ENCODE results near the gene VEGFC.

The VEGFC gene

DNA sequence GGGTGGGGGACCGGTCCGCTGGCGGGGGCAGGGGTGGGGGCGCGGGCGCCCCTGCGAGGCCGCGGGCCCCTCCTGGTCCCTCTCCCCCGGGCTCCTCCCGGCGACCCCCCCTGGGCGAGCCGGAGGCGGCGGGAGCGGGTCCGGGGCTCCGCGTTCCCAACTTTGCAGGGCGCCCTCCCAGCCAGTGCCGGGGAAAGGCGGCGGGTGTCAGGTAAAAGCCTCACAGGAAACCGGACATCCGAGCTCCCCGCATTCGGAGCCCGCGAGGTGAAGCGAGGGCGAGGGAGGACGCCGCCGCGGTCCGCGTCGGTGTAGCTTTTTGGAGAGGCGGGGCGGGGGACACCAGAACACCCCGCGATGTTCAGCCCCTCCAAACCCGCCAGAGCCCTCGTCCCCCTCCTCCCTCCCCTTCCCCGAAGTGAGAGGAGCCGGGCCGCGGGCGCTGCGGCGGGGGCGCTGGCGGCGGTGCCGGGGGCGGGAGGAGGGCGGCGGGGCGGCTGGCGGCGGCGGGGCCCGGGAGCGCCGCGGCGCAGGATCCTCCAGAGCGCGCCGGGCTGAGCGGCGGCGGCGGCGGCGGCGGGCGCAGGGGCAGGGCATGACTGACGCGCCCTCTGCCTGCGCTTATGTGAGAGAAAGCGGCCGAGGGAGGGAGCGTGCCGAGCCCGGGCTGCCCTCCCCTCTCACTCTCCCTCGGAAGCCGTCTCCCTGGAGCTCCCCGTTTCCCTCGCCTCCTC is at the start of gene VEGFC:
VEGFC (minus strand) TSS at position 597 of the 734 bp plus-strand sequence. CDS start 611 bp downstream, outside the sequence.
- DNase-seq, result peak; percentile 70

GRCh38 chr4:176841711-176842112 is 49.0 kb upstream of the VEGFC start:
- DNase-seq, result peak; percentile 80

DNA sequence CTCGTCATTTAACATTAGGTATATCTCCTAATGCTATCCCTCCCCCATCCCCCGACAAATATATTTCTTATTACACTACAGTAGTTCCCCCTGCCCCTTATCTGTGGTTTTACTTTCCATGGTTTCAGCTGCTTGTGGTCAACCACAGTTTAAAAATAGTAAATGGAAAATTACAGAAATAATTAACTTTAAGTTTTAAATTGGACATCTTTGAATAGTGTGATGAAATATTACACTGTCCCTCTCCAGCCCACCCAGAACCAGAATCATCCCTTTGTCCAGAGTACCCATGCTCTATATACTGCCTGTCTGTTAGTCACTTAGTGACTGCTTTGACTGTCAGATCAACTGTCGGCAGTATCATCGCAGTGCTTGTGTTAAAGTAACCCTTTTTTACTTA is 47.4 kb upstream of the VEGFC start:
- no peak for DNase-seq

DNA sequence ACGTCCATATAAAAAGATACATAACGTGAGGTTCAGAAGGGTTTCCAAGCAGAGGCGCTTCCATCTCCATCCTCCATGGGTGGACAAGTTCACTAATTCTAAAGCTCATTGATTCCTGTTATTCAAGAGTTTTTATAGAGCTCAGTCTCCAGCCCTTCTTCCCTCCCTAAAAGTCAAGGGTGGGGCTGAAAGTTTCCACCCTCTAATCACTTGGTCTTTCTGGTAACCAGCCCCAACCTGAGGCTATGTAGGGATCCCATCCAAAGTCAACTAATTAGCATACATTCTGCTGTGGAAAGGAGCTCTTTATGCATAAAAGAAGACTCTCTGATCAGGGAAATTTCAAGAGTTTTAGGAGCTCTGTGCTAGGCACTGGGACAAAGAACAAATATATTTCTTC is 46.9 kb upstream of the VEGFC start:
- no peak for DNase-seq

- peak; percentile 69 for DNase-seq
Observed at GRCh38 chr4:176838601-176839433, 46.1 kb upstream of the VEGFC start.

GRCh38 chr4:176837169-176837895 is 44.6 kb upstream of the VEGFC start:
- DNase-seq, result no peak

- DNase-seq, result no peak
Observed at GRCh38 chr4:176834531-176834930, 41.8 kb upstream of the VEGFC start.

DNA sequence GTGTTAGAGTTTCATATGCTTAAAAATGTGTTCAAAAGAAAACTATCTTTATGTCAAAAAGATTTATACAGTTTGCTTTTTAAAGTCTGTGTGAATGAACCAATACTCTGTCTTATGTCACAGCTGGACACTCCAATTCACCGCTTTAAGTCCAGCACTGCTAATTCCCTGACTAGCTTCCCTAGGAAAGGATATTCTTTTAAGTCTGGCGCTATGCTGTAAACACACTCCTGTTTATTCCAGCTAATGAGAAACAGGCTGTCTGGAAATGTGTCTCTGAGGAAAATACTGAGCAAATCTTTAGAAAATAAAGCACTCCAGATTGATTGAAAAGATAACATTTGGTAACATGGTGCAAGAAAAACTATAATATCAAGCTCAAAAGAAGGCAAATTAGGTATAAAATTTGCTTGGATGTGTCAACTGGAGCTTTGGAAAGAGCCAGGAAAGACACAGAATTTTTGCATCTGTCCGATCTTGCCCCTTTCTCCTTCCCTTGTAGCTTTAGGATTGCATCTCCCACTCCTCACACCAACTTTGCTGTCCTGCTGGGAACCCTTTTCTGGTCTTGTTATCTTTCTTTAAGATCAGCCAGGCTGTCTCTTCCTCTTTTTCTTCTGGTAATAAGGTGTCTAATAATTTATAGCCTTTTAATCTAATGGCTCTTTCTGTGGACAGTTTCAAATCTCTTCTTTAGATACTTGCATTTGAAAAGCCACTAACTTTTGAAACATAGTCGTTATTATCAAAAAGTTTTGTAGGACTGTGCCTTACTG is 40.9 kb upstream of the VEGFC start:
- no peak for DNase-seq

GRCh38 chr4:176830971-176831370 is 38.2 kb upstream of the VEGFC start:
- DNase-seq, result no peak

DNA sequence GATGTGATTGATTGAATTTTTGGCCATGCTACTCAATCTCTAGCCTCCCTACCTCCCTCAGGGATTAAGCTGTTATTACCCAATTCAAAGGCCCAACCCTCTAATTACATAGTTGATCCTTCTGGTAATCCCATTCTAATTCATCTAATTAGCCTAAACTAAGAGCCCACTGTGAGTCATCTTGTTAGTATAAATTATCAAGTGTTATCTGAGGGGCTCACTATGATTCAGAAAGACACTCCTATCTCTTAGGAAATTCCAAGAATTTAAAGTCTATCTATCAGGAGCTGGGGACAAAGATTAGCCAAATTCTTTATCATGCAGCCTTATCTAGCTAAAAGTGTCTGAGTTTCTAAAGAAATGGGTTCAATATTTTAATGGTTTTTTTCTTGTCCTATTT is 32.9 kb upstream of the VEGFC start:
- DNase-seq, result no peak

DNA sequence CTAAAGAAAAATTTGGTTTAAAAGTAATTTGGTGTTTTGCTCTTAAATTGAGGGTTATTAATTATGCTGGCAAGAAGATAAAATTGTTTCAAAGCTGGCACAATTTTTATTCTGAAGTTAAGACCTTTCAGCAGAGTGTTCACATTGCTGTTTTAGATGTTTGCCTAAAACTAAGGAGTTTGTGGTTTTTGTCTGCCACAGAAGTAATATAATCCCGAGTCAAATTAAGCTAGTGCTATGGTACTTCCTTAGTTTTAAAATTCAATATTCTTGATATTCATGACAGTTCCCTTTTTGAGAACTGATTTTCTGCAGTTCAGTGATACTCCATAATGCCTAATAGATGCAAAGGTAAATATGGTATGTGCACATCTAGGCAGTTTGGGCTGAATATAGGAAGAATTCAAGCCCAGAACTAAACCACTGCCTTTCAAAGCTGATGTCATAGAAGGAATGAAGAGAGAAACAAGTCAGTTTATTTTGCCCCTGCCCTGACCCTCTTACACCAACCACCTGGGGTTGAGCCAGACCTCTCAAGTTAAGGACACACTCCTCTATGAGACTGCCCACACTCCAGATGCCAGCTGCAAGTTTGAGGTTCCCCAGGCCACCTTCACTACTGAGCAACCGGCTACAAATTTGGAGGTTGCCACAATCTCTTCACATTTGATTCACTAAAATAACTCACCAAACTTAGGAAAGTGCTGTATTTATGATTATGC is 32.1 kb upstream of the VEGFC start:
- DNase-seq, result no peak

GRCh38 chr4:176818531-176818930 is 25.8 kb upstream of the VEGFC start:
- peak; percentile 40 for DNase-seq

DNA sequence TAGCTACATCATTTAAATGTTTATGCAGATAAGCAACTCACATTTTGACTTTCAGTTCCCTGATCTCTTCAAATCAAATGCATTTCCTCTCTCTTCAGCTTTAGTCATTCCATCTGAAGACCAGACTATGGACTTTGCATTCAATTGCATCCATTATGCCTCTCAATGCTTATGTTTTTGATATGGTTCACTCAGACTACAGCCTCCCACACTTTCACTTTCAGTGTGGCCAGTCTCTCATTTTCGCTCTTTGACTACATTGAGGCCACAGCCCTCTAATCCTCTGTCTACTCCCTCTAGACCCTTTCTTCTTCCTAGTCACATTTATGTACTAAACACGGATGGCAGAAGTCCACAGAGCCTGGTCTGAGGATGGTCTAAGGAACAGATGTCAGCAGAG is 24.5 kb upstream of the VEGFC start:
- no peak for DNase-seq

GRCh38 chr4:176814770-176815169 is 22.0 kb upstream of the VEGFC start:
- DNase-seq, result no peak

DNA sequence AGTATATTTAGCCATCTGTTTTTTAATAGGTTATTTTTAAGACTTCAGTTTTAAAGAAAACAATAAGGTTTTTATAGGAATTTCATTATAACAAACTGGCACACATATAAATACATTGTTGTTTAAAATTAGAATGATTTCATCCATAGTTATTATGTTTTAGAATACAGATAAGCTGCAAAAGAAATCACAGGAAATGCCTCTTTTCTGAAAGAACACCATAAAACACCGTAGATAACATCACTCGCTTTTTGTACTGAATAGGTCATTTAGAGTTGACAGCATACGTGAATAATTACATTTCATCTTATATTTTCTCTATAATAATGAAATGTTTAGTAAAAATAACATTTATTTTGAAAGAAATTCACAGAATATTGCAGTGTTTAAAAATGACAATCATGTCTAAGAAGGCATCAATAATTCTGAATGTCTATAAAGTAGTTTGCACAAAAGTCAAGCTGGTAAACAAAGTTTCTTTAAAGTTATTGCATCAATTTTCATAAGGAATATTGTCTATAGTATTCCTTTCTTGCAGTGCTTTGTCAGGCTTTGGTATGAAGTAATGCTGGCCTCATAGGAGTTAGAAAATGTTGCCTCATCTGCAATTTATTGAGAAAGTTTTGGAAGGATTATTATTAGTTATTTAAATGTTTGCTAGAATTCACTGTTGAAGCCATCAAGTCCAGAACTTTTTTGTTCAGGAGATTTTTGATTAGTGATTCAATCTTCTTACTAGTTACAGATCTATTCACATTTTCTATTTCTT is 17.9 kb upstream of the VEGFC start:
- no peak for DNase-seq

DNA sequence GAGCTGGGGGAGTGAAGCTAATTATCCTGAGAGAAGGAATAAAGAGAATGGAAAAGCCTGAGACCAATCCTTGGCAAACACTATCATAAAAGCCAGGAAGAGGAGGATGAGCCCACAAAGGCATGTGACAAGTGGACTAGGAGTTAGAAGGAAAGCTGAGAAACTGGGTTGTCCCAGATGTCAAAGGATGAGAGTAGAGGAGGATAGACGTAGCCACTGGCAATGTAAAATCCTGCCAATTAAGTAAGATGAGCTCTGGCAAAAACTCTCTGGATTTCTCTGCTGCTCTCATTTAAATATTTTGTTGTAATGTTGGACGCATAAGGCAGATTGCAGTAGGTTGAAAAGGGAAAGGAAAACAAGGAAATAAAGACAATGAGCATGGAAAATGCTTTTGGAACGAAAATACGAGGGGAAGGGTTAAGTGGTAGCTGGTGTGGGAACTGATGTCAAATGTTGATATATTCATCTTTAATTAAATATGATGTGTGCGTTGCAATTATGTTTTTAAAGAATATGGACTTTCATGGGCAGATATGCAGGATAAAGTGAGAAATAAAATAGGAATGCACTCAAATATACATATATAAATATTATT is 14.2 kb upstream of the VEGFC start:
- no peak for DNase-seq

- no peak for DNase-seq
Observed at GRCh38 chr4:176805155-176805554, 12.4 kb upstream of the VEGFC start.

DNA sequence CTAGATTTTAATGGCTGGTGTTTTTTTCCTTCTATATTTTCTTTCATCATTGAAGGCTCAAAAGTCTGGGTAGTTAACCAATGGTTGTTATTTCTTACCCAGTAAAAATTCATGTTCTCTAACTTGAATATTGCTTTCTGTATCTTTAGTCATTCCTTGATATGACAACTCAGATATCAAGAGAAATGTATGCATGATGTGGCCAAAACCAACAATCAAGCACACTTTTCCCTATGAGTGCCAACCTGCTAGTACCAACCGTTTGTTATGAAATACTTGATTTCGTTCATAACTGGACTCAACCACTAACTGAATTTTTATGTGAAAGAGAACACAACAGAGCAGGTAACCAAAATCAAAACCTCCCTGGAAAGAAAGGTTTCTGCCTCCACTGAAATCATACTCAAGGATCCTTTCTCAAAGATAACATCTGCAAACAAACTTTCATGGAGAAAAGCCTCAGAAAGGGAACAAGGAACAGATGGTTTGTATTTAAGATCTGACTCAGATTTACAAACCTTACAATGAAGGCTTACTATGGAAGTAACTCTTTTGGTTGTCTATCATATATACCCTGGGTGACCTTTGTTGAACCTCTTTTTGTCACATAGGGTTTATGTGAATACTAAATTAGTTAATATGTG is 8.3 kb upstream of the VEGFC start:
- no peak for DNase-seq

GRCh38 chr4:176799653-176800052 is 6.9 kb upstream of the VEGFC start:
- no peak for DNase-seq

DNA sequence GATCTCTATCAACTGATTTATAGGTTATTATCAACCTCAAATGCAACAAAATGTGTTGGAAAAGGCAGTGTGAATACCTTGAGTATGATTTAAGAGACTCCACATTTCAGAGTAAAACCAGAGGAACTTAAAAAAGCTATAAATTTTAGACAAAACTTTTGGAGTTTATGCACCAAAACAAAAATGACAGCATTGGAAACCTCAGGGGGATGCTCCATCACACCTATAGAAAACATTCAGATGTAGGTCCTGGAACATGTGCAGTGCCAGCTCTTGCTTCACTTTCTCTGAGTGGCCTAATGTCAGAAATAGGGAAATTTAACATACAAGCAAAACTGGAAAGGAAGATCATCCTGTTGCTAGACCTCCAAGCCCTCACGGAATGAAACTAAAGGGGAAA is 5.8 kb upstream of the VEGFC start:
- no peak for DNase-seq

All from HCEC 1CT (cell line).